ENCODE measurements around the gene RNPEP.
"Not testable (repeated sequence)": the region's sequence is repeated elsewhere in the genome, so short reads cannot be mapped to it uniquely, and the experiment has no call there.

Gene RNPEP

DNA sequence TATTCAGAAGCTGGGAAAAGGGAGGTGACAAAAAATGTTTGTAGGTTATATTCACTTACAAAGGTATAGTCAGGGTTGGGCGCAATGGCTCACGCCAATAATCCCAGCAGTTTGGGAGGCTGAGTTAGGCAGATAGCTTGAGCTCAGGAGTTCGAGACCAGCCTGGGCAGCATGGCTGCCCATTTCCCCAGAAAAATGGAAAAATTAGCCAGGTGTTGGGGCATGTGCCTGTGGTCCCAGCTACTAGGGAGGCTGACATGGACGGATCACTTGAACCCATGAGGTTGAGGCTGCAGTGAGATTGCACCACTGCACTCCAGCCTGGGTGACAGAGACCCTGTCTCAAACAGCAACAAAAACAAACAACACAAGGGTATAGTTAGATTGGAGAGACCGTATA is 24.1 kb upstream of the RNPEP start:
- DNase-seq (ENCODE audit: low spot score), result no peak

DNA sequence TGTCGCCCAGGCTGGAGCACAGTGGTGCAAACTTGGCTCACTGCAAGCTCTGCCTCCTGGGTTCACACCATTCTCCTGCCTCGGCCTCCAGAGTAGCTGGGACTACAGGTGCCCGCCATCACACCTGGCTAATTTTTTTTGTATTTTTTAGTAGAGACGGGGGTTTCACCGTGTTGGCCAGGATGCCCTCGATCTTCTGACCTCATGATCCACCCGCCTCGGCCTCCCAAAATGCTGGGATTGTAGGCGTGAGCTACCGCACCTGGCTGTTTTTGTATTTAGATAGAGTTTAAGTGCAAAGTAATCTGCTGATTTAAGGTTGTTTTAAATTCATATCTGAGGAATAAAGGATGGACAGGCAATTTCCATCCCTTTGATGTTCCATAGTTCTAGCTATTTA is 20.1 kb upstream of the RNPEP start:
- DNase-seq (ENCODE audit: low spot score), result not testable (repeated sequence)

DNA sequence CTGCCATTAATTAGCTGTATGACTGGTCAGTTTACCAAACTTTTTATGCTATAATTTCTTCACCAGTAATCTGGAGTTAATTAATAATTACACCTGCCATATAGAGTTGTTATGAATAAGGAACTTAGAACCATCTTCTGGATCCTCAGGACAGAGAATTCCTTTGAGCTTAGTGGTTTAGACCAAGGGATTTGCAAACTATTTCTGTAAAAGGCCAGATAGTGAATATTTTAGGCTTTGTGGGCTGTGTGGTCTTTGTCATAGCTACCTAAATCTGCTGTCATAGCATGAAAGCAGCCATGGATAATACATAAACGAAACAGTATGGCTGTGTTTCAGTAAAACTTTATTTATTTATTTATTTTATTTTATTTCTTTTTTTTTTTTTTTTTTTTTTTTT is 18.2 kb upstream of the RNPEP start:
- no peak for DNase-seq (ENCODE audit: low spot score)

GRCh38 chr1:201966171-201966570 is 16.3 kb upstream of the RNPEP start:
- DNase-seq (ENCODE audit: low spot score), result no peak

DNA sequence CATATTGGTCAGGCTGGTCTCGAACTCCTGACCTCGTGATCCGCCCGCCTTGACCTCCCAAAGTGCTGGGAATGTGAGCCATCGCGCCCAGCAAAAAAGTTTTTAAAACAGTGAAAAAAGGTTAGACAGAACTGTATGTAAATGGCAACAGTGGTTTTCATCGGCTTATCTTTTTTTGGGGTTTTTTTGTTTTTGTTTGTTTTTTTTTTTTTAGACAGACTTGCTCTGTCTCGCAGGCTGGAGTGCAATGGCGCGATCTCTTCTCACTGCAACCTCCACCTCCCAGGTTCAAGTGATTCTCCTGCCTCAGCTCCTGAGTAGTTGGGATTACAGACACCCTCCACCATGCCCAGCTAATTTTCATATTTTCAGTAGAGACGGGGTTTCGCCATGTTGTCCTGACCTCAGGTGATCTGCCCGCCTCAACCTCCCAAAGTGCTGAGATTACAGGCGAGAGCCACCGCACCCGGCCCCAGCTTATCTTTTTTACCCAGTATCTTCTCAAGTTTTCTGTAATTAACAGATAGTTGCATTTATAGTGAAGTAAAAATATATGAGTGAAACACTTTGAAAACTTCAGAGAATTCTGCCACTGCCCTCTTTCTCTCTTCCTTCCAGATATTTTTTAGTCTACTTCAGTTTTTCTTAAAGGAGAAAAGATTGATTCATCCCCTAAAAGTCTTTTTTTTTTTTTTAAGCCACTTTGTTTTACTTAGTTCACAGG is 14.1 kb upstream of the RNPEP start:
- no peak for DNase-seq (ENCODE audit: low spot score)

GRCh38 chr1:201970334-201971159 is 11.9 kb upstream of the RNPEP start:
- no peak for DNase-seq (ENCODE audit: low spot score)

DNA sequence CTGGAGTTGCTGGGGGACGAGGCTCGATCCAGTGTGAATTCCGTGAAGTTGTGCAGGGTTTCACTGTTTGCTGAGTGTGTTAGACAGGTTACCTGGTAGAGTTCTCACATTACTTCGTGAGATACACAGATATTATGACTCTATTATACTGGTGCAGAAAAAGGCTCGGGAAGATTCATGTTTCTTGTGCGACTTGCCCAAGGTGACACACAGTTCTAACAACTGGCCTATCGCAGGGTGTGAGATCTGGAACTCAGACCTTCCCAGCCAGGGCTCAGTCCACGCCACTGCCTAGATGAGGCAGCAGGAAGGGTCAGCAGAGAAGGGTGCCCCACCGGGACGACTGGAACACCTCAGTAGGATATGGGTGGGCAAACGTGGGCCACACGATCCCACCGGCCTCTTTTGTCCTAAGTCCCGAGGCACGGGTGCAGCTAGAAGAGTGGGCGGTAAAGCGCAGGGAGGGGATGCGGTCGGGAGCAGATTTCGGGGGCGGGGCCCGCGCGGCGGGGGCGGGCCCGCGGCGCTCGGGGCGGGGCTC is 296 bp upstream of the RNPEP start:
- peak; percentile 61 for DNase-seq (ENCODE audit: low spot score)

DNA sequence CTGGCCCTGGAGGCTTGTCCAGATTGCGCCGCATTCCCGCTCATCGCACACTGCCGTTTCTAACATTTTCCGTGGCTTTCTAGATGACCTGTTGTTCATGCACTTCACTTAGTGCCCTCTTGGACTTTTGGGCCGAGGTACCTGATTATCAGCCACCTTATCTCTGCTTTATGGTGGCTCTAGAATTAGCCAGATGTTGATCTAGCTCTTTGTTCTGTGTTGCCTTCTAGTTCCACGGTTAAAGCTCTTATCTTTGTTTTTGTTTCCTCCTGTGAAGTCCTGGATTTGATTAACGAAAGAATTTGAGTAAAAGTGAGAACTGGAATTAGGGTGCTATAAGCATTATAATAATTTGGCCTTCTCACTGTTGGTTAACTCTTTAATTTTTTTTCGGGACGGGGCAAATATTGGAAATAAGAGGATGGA is 945 bp downstream of the RNPEP start:
- no peak for DNase-seq (ENCODE audit: low spot score)

DNA sequence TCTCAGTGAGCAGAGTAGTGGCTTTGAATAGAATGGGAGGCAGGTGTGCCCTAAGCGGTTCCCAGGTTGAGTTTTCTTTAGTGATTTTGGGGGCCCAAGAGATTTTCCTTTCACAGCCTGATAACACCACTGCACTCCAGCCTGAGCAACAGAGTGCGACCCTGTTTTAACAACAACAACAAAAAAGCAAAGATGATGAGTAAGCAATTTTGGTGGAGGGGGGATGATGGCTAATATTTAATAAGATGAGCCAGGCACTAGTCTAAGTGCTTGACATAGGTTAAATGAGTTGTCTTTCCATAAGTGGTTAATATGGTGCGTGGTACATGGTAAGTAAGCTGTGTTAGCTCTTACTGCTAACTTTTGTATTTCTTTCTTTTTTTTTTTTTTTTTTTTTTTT is 2.0 kb downstream of the RNPEP start:
- DNase-seq (ENCODE audit: low spot score), result no peak

- no peak for DNase-seq (ENCODE audit: low spot score)
These were observed 2.9 kb downstream of the RNPEP start for GRCh38 chr1:201985355-201985754.

- DNase-seq (ENCODE audit: low spot score), result no peak
These were observed 6.2 kb downstream of the RNPEP start for GRCh38 chr1:201988601-201989000.

GRCh38 chr1:201989354-201990128 is 7.1 kb downstream of the RNPEP start:
- DNase-seq (ENCODE audit: low spot score), result no peak

GRCh38 chr1:201990427-201990826 is 8.0 kb downstream of the RNPEP start:
- DNase-seq (ENCODE audit: low spot score), result no peak

DNA sequence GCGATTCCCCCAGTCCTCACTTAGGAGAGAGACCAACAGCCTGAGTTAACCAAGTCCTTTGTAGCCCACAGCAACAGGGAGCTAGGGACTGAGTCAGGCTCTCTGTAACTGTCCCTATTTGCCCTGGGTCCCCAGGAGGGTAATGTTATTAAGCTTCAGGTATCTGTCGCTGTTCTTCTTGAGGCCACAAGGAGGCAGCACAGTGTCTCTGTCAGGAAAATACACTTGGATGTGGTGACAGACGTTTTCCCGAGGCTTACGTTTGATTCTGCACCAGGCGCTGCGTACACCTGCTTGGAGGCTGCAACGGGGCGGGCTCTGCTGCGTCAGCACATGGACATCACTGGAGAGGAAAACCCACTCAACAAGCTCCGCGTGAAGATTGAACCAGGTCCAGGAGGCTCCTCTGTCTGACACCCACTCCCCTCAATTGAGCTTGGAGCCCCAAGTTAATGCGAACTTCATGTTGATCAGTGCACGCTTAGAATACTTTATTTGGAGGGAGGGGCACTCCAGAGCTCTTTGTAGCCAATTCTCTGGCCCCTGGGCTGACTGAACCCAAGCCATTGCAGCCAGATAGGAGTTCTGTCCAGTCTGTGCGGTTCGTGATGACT is 17.3 kb downstream of the RNPEP start:
- DNase-seq (ENCODE audit: low spot score), result peak; percentile 64

DNA sequence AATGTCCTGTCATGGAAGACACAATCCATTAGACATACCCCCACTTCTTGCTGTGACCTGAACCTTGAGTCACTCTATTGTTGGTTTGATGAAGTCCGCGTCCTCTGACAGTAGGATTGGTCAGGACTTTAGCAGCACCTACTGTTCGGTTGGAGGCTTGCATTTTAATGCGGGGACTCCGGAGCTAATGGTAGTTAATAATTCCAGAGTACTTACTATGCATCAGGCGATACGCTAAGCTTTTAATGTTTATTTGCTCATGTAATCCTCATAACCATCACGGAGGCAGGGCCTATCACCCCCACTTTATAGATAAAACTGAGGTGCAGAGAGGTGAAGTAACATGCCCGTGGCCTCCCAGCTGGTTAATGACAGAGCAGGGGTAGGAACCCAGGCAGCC is 20.1 kb downstream of the RNPEP start:
- no peak for DNase-seq (ENCODE audit: low spot score)

DNA sequence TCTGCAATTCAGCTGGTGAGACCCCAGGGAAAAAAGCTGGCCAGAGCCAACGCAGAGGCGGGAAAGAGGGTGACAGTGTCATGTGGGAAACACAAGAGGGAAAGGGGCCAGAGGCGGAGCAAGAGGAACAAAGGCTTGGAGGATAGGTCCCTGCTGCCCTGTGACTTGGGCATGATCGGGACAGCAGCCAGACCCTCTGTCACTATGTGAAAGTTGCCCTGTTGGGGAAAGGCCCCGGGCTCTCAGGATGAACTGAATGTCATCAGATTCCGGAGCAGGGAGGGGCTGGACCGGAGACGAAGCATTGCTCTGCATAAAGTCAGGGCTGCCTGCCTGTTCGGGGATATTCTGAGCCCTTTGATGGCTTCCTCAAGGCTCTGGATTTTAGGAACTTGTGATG is 22.3 kb downstream of the RNPEP start:
- DNase-seq (ENCODE audit: low spot score), result no peak

DNA sequence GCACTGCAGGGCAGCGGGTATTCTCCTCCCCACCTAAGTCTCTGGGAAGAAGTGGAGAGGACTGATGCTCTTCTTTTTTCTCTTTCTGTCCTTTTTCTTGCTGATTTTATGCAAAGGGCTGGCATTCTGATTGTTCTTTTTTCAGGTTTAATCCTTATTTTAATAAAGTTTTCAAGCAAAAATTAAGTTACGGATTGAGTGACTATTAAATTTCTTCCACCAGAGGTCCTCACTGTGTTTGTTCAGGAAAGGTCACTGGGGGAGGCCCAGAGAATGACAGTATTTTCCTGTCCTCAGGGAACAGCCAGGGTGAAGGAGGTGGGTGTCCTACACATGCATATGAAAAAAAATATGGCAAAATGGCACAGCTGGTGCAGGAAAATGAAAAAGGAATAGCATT is 23.5 kb downstream of the RNPEP start:
- no peak for DNase-seq (ENCODE audit: low spot score)

- DNase-seq (ENCODE audit: low spot score), result no peak
These were observed 24.9 kb downstream of the RNPEP start for GRCh38 chr1:202007304-202007703.

DNA sequence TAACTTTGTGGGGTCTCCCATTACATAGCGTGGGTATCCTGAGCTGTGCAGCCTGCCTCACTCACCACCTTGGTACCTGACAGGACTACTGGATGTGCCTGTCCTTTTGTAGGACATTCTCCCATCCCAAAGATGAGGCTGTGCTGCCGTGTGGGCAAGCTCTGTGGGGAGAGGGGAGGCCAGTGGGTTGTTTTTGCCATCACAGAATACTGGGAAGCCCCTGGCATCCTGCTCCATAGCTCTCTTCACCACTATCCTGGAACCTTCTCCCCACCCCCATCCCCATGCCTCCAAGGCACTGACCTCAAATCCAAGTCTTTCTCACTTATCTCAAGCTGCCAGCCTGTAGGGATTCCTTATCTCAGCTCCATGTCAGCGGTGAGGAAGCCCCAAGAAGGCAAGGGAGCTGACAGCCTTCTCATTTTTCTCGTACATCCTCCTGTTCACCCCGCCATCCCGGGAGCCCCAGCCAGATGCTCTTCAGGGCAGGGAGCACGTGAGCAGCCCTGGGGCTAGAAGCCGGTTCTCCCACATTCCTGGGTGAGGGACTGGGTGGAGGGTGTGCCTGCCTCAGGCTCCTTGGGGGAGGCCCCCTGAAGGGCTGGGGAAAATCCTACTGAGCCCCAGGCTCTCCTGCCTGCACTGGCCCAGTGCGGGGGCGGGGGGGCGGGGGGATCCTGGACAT is 25.5 kb downstream of the RNPEP start:
- no peak for DNase-seq (ENCODE audit: low spot score)

GRCh38 chr1:202009326-202010179 is 27.1 kb downstream of the RNPEP start:
- peak; percentile 88 for DNase-seq (ENCODE audit: low spot score)
